Measurements from ENCODE around the gene KPNA1. TPM values are rescaled to one million over a fixed set of nuclear protein-coding genes. Genes with fewer than 3 reads are reported as not detected.

KPNA1 gene
- total and polyA plus RNA-seq, 9 donors: 10.7 to 68.3 (median 50.5) TPM

DNA sequence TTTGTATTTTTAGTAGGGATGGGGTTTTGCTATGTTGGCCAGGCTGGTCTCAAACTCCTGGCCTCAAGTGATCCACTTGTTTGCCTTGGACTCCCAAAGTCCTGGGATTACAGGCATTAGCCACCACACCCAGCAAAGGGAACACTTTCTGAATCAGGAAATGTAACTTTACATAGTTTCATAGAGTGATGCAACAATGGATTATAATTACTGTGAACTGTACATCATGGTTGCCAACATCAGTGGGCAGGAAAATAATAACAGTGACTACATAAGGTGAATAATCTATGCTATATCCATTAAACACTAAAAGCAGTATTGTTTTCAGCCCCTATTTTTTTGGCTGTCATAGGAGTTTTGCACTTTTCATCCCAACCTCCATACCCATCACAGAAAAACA, 5.0 kb upstream of the KPNA1 start:
- TF ChIP-seq POLR2A (IDR thresholded peaks at IDR 0.05) (no peak), CTCF (IDR thresholded peaks at IDR 0.05) (no peak), EP300 (IDR thresholded peaks at IDR 0.05) (no peak)
- Histone ChIP-seq H3K27me3 (no peaks in the 10 kb centered on the region), H3K4me1 (ENCODE audit: insufficient read depth) (no peaks in the 10 kb centered on the region), H3K4me3 (no peak overlapping the region), H3K36me3 (no peaks in the 10 kb centered on the region), H3K9me3 (no peaks in the 10 kb centered on the region), H3K27ac (no peak overlapping the region)
- intact Hi-C loops (cut with DNase I): no loop called here
- no peak for DNase-seq

DNA sequence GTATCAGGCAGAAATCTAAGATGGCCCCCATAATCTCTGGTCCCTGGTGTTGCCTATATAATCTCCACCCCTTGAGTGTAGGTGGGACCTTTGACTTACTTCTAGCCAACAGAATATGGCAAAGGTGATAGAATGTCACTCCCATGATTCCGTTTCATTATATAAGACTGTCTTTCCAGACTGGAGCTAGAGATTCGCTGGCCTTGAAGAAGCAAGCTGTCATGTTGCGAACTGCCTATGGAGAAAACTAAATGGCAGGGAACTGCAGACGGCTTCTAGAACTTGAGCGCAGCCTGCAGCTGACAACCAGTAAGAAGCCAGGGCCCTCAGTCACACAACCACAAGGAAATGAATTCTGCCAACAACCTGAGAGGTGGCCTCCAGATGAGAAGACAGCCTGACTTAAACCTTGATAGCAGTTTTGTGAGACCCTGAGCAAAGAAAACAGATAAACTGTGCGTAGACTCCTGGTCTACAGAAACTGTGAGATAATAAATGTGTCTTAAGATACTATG, 2.2 kb upstream of the KPNA1 start:
- no peak overlapping the region for H3K27ac ChIP-seq
- H3K27me3 ChIP-seq: no peaks in the 10 kb centered on the region
- intact Hi-C loops (cut with DNase I): no loop called here
- DNase-seq: no peak
- H3K36me3 ChIP-seq: no peaks in the 10 kb centered on the region
- H3K4me3 ChIP-seq: no peak overlapping the region
- TF ChIP-seq CTCF (IDR thresholded peaks at IDR 0.05) (no peak), EP300 (IDR thresholded peaks at IDR 0.05) (no peak), POLR2A (IDR thresholded peaks at IDR 0.05) (no peak)
- peaks cover 3% of the 10 kb centered on the region for H3K4me1 ChIP-seq (ENCODE audit: insufficient read depth)
- no peaks in the 10 kb centered on the region for H3K9me3 ChIP-seq
- WGBS, 3 donors: 86 to 92% (median 86%) methylated on average over 6 of the region's 6 CpGs

DNA sequence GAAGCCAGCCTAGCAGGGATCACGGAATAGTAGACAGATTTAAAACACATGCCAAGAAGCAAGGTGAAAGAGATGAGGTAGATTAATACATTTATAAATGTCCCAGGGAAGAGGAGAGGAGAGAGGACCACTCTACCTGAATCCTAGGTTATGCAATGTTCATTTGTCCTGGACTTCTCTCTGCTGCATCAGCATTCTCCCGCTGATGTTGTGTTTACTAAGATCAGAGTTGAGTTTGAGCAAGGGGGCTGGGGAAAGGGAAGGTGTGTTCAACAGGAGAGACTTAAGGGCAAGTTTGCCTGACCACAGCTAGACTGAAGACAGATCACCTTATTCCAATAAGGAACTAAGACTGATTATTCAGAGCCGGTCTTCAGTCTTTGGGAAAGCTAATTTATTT, 1.1 kb upstream of the KPNA1 start:
- Histone ChIP-seq H3K9me3 (no peaks in the 10 kb centered on the region), H3K27me3 (no peaks in the 10 kb centered on the region), H3K36me3 (no peaks in the 10 kb centered on the region), H3K27ac (no peak overlapping the region), H3K4me3 (no peak overlapping the region), H3K4me1 (ENCODE audit: insufficient read depth) (peaks cover 5% of the 10 kb centered on the region)
- DNase-seq: no peak
- 94 to 99% (median 95%) methylated on average over 3 of the region's 3 CpGs for WGBS, 3 donors
- intact Hi-C loops (cut with DNase I): no loop called here
- no peak for TF ChIP-seq EP300 (IDR thresholded peaks at IDR 0.05)
- TF ChIP-seq CTCF (IDR thresholded peaks at IDR 0.05): no peak
- TF ChIP-seq POLR2A (IDR thresholded peaks at IDR 0.05): no peak

- H3K27ac ChIP-seq: peak overlapping the region; percentile 85 to 96
- intact Hi-C loops (cut with DNase I): no loop called here
- H3K4me3 ChIP-seq: peak overlapping the region; percentile 64
- TF ChIP-seq CTCF (IDR thresholded peaks at IDR 0.05): no peak
- no peak for TF ChIP-seq POLR2A (IDR thresholded peaks at IDR 0.05)
- no peak for TF ChIP-seq EP300 (IDR thresholded peaks at IDR 0.05)
- no peaks in the 10 kb centered on the region for H3K9me3 ChIP-seq
- peaks cover 5% of the 10 kb centered on the region for H3K4me1 ChIP-seq (ENCODE audit: insufficient read depth)
- H3K27me3 ChIP-seq: no peaks in the 10 kb centered on the region
- 26 to 36% (median 34%) methylated on average over 19 of the region's 19 CpGs for WGBS, 3 donors
- H3K36me3 ChIP-seq: no peaks in the 10 kb centered on the region
- peak in 2 of 5 donors; percentile 19 to 39 for DNase-seq
Measured at GRCh38 chr3:122515020-122515468, 305 bp upstream of the KPNA1 start.

Measured in ovary (tissue), 9 donors.